HG03432 (cell line): ENCODE results near the gene C21orf91.

Source experiments
- ATAC-seq: cut with Tn5 transposase; IDR thresholded peaks from one replicate; pipeline ENCODE4 v1.9.1; 2021; ENCODE audit warnings: mild to moderate bottlenecking, moderate library complexity; ENCODE audit not compliant: unreplicated experiment

Gene C21orf91

GRCh38 chr21:17799414-17800164 is 19.6 kb downstream of the C21orf91 start:
- no peak for ATAC-seq

- no peak for ATAC-seq
These were observed 20.4 kb downstream of the C21orf91 start for GRCh38 chr21:17798796-17799195.

GRCh38 chr21:17797967-17798366 is 21.2 kb downstream of the C21orf91 start:
- ATAC-seq: no peak

- no peak for ATAC-seq
These were observed 22.7 kb downstream of the C21orf91 start for GRCh38 chr21:17796503-17796902.

- ATAC-seq: no peak
These were observed 23.1 kb downstream of the C21orf91 start for GRCh38 chr21:17796037-17796403.

GRCh38 chr21:17795146-17796036 is 23.8 kb downstream of the C21orf91 start:
- ATAC-seq: no peak

GRCh38 chr21:17794518-17795145 is 24.5 kb downstream of the C21orf91 start:
- ATAC-seq: no peak

GRCh38 chr21:17793246-17794123 is 25.7 kb downstream of the C21orf91 start:
- peak; percentile 75 for ATAC-seq

GRCh38 chr21:17789656-17790055 is 29.5 kb downstream of the C21orf91 start:
- no peak for ATAC-seq

- no peak for ATAC-seq
These were observed 30.1 kb downstream of the C21orf91 start for GRCh38 chr21:17789069-17789468.

- ATAC-seq: no peak
These were observed 32.3 kb downstream of the C21orf91 start for GRCh38 chr21:17786851-17787181.

GRCh38 chr21:17786071-17786850 is 32.9 kb downstream of the C21orf91 start:
- no peak for ATAC-seq

GRCh38 chr21:17785403-17785788 is 33.8 kb downstream of the C21orf91 start:
- no peak for ATAC-seq

GRCh38 chr21:17784604-17785402 is 34.4 kb downstream of the C21orf91 start:
- ATAC-seq: peak; percentile 57

GRCh38 chr21:17784180-17784598 is 35.0 kb downstream of the C21orf91 start:
- ATAC-seq: peak; percentile 52

- peak; percentile 41 for ATAC-seq
These were observed 35.5 kb downstream of the C21orf91 start for GRCh38 chr21:17783481-17784179.

- ATAC-seq: no peak
These were observed 36.2 kb downstream of the C21orf91 start for GRCh38 chr21:17783003-17783402.

GRCh38 chr21:17782051-17782450 is 37.1 kb downstream of the C21orf91 start:
- no peak for ATAC-seq

- no peak for ATAC-seq
These were observed 37.6 kb downstream of the C21orf91 start for GRCh38 chr21:17781524-17781923.
